Measurements from ENCODE around the gene FGD5.

Gene FGD5

DNA sequence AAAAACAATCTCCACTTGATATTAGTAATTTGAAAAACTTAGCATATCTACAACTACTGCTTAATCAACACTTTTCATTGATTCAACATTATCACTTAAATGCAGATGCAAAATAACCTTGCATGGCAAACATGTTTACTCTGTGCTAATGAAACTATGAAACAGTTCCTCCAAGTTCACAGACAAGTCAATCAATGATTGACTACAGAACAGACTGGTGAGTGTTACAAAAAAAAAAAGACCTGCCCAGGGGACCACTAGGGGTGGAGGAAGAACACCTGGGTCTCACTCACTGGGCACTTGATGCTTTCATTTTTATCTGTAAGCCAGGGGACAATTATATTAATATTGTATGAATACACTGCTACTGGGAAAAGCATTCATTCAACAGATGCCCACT, 124.3 kb downstream of the FGD5 start:
- DNase-seq, result no peak

DNA sequence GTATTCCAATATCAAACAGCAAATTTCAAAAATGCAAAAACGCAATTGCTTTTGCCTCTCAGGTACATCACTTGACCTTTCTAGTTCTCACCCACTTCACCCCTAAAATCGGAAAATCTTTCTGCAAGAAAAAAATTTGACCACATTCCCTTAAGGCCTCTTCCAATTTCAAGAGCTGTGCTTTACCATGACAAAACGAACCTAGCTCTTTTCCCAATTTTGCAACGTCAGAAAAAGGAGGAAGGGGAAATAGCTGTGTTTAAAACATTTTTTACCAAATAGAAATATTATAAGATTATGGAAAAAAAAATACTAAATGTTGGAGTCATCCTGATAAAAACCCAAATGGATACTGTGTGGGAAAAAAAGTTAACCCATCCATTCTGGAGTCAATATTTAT, 127.5 kb downstream of the FGD5 start:
- DNase-seq, result no peak

- no peak for DNase-seq
These were observed 128.0 kb downstream of the FGD5 start for GRCh38 chr3:14946739-14947099.

GRCh38 chr3:14947100-14947885, 128.5 kb downstream of the FGD5 start, which contains the start of gene NR2C2:
TSS of gene NR2C2 (plus strand) at chr3:14947583. CDS start at chr3:15003915, 56,332 bp downstream.
- peak; percentile 67 for DNase-seq

- DNase-seq, result peak; percentile 81
These were observed 129.3 kb downstream of the FGD5 start for GRCh38 chr3:14947886-14948608.

DNA sequence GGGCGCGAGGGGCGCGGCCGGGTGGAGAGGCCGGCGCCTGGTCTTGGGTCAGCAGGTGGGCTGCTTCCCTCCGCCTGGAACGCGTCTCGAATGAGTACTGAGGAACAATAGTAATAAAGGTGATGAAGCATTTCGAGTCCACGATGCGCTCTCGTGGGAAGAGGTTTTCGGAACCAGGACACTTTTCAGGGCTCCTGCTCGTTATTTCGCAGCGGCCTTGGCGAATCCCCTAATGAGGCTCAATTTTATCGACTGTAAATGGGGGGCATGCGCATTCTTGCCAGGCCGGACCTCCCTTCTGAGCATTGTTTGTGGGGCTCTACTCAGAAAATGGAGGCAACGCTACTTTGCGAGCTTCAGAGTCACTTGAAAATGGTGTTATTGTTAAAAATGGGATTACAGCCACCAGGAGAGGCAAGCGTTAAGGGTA, 129.9 kb downstream of the FGD5 start:
- no peak for DNase-seq

DNA sequence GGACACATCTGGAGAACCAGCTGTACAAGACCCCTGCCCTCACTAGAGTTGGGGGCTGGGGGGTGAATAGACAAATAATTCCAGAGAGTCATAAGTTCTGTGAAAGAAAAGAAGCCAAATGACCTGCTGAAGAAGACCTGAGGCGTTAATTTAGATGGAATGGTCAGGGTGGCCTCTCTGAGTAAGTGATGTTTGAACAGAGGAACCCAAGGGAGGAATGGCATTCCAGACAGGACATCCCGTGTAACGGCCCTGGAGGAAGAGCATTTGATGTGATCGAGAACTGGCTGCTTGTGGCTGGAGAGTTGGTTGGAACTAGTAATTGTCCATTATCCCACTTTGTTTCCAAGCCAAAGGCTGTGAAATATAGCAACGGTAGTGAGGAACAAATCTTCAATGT, 130.4 kb downstream of the FGD5 start:
- no peak for DNase-seq

DNA sequence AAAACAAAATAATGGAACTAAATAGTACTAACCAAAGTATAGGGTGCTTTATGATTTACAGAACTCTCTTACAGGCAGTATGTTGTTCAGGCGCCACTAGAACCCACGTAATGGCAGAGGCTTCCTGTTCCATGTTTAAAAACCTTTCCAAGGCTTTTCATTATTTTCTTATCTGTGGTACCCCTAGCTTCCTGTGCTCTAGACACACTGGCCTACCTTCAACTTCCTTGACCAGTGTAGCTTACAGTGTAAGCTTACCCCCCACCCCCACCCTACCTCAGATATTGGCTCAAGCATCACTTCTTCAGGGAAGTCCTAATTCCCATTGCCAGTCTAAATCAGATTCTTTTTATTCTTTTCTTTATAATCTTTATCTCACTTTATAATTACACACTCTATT, 131.5 kb downstream of the FGD5 start:
- no peak for DNase-seq

GRCh38 chr3:14957153-14957552, 138.4 kb downstream of the FGD5 start:
- no peak for DNase-seq

DNA sequence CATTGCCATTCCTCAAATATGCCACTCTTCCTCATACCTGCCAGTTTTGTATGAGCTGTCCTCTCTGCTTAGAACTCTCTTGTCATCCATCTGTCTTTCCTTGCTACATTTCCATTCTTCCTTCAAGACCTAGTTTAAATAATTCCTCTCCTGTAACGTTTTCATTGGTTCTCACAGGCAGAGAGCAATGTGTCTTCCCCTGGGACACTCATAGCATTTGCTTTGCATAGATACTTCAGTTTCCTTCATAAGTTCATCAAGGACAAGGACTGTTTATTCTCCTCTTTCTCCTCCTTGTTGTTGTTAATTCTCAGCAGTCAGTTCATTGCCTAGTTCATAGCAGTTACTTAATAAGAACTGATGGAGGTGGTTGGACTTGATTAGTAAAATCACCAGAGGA, 139.2 kb downstream of the FGD5 start:
- DNase-seq, result no peak

DNA sequence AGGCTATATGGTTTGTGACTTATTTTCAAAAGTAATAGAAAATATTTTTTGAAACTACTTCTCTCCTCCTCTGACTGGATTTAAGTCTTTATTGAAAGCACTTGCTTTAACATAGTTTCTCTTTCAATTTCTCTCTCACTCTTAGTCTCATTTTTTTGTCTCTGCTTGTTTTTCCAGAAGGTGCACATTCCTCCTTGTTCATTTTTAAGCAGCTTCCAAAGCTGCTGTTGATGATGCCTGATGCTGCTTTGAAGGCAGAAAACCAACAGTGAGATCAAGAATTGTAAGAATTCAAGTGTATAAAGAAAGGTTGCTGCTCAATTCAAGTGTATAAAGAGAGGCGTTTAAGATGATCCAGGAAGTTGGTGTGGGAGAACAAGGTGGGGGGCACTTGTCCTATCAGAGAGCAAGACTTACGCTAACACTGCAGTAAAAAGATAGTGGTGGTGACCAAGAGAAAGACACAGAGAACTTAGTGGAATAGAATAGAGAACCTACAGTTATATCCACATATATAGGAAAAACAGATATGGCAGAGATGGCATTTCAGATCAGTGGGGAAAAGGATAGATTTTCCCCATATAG, 140.7 kb downstream of the FGD5 start:
- DNase-seq, result no peak

DNA sequence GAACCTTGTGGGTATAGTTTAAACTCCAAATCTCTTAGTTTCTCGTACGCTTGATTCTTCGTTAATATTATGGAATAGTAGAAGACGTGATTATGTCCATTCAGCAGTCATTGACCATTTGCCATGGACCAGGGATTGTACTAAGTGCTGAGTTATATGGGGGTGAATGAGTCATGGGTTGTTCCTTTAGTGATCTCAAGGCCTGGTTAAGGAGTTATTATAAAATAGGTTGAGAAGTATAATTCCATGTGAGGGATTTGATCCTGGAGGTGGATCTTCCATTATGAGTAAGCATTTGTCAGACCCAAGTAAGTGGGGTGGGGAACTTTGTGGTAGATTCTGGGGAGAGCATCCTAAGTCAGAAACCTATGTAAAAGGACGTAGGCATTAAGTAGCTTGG, 144.0 kb downstream of the FGD5 start:
- no peak for DNase-seq

- no peak for DNase-seq
These were observed 148.5 kb downstream of the FGD5 start for GRCh38 chr3:14967285-14967684.

DNA sequence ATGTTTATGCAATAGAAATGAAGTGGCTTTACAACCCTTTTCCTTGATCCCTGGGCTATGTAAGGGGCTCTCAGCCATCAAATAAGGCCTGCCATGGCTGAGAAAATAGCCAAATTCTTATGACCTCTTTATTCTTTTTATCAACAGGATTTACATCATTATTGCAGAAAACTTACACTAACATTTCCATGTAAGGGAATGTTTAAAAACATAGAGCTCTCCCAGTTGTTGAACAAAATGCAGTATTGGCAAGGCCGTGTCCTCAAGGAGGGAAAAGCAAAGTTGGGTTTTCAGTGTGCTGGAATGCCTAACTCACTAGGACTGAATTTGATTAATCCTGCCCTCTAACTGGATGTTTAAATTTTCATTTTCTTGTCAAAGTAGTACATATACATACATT, 150.9 kb downstream of the FGD5 start:
- no peak for DNase-seq

- no peak for DNase-seq
These were observed 157.6 kb downstream of the FGD5 start for GRCh38 chr3:14976317-14976716.

DNA sequence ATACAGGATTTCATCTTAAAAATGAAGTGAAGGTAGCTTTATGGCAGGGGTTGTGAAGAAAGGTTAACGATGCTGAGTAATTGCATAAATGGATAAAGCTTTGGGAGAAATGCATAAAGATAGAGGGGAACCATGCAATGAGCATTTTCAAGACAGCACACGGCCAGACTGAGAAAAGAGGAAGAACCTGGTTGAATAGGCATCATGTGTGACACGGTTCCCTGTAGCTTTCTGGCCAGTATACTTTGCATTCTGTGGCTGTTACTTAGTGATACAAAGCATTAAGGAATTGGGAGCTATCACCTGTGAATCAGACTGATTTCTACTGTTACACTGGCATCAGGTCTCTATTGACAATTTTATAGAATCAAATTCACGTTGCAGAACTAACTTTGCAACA, 161.9 kb downstream of the FGD5 start:
- no peak for DNase-seq

Measured in NCI-H1105 treated with DMSO at 0.1 percent for 48 hours (cell line).